A549 (cell line): ENCODE data around the gene CARD11. TPM values are rescaled to one million over a fixed set of nuclear protein-coding genes. Genes with fewer than 3 reads are reported as not detected.

Source experiments
- ATAC-seq, 2 experiments: fragments of 200-7000 bp in 1 of 2; fragments of >200 bp in 1 of 2; cut with Nextera tagmentation in 1 of 2; cut with Tn5 transposase in 1 of 2; 3 replicates each; pipeline versions ENCODE4 v1.8.0 to v1.9.1; 2018 to 2020; ENCODE audit warnings: mild to moderate bottlenecking in 1 of 2, moderate library complexity in 1 of 2
- CTCF ChIA-PET: fragments of 300-600 bp; sonication (Branson Sonifier 250); formaldehyde crosslinking; extraction: SDS; loops from one replicate; lab custom pipeline; 2021; ENCODE audit warnings: antibody characterized with exemption, inconsistent platforms; lab: Yijun Ruan, JAX
- POLR2A ChIA-PET: fragments of 350-600 bp; formaldehyde crosslinking; extraction: SDS; loops from one replicate; lab custom pipeline; 2021; ENCODE audit warnings: antibody characterized with exemption, inconsistent platforms; lab: Yijun Ruan, JAX
- DNase-seq, 2 experiments: peaks; one replicate each; pipeline versions ENCODE4 v3.0.0 to v3.0.0-alpha.2; 2011 to 2016; ENCODE audit warnings: low read depth in 1 of 2, low spot score in 1 of 2
- FAIRE-seq: peaks from 2 replicates; lab custom pipeline; 2011; peaks lifted over from hg19 to GRCh38; lab: Jason Lieb, UNC
- H3K27ac ChIP-seq, 2 experiments: fragments of >200 bp; sonication (Bioruptor Twin); formaldehyde crosslinking; 3 replicates each; pipeline ENCODE4 v1.5.1; 2016 to 2017
- H3K4me1 ChIP-seq: fragments of >200 bp; sonication (Bioruptor Twin); formaldehyde crosslinking; 3 replicates; pipeline ENCODE4 v1.6.1; 2016
- H3K4me2 ChIP-seq: fragments of >200 bp; sonication (Bioruptor Twin); formaldehyde crosslinking; 3 replicates; pipeline ENCODE4 v1.6.1; 2016
- H3K4me3 ChIP-seq: fragments of >200 bp; sonication (Bioruptor Twin); formaldehyde crosslinking; 3 replicates; pipeline ENCODE4 v1.5.1; 2016
- H3K9me3 ChIP-seq: fragments of >200 bp; sonication (Bioruptor Twin); formaldehyde crosslinking; 3 replicates; pipeline ENCODE4 v1.6.1; 2016
- EHF ChIP-seq: fragments of 250-450 bp; sonication (Bioruptor Pico); IDR thresholded peaks from 2 replicates; pipeline ENCODE4 v1.5.0; 2020; ENCODE audit warnings: mild to moderate bottlenecking
- ELK1 ChIP-seq: fragments of 150-350 bp; IDR thresholded peaks from 2 replicates; pipeline ENCODE4 v1.6.1; 2014; ENCODE audit warnings: low read depth, mild to moderate bottlenecking, low read length
- ESRRA ChIP-seq: fragments of 150-350 bp; IDR thresholded peaks from 2 replicates; pipeline ENCODE4 v1.6.1; 2014; ENCODE audit warnings: mild to moderate bottlenecking, low read length, borderline replicate concordance
- FOSB ChIP-seq: fragments of 250-450 bp; sonication (Bioruptor Pico); IDR thresholded peaks from 2 replicates; pipeline ENCODE4 v1.5.0; 2020; ENCODE audit warnings: mild to moderate bottlenecking, moderate library complexity
- FOXS1 ChIP-seq: fragments of 250-450 bp; sonication (Bioruptor Pico); IDR thresholded peaks from 2 replicates; pipeline ENCODE4 v1.5.0; 2020; ENCODE audit warnings: mild to moderate bottlenecking, moderate library complexity
- GATA3 ChIP-seq: IDR thresholded peaks from 2 replicates; pipeline ENCODE4 v1.6.1; 2012; ENCODE audit warnings: borderline replicate concordance
- MAFK ChIP-seq: fragments of 450-650 bp; IDR thresholded peaks from 2 replicates; pipeline ENCODE4 v1.6.1; 2014; ENCODE audit not compliant: partially characterized antibody
- MAX ChIP-seq: IDR thresholded peaks from 2 replicates; pipeline ENCODE4 v1.6.1; 2012
- PHF8 ChIP-seq: fragments of 200-600 bp; sonication (generic); IDR thresholded peaks from 2 replicates; pipeline ENCODE4 v1.6.1; 2016; ENCODE audit warnings: low read depth, mild to moderate bottlenecking, antibody characterized with exemption, moderate library complexity, borderline replicate concordance
- POLR2A ChIP-seq: IDR thresholded peaks from 2 replicates; pipeline ENCODE4 v1.6.1; 2012; ENCODE audit warnings: mild to moderate bottlenecking, low read length
- SMC3 ChIP-seq: fragments of >200 bp; sonication (Bioruptor Twin); formaldehyde crosslinking; IDR thresholded peaks from 3 replicates; pipeline ENCODE4 v1.6.1; 2018; ENCODE audit warnings: inconsistent platforms
- TFCP2L1 ChIP-seq: fragments of 250-450 bp; sonication (Bioruptor Pico); IDR thresholded peaks from 2 replicates; pipeline ENCODE4 v1.5.0; 2021; ENCODE audit warnings: mild to moderate bottlenecking
- TP53 ChIP-seq: fragments of 250-450 bp; sonication (Bioruptor Pico); IDR thresholded peaks from 2 replicates; pipeline ENCODE4 v1.5.0; 2021; ENCODE audit warnings: mild to moderate bottlenecking, moderate library complexity
- WGBS: methylation state at CpG from one replicate; pipeline ENCODE4 v1.1.6; 2017; ENCODE audit errors: missing lambda C conversion rate; 5-methylcytosine and 5-hydroxymethylcytosine counted together
- polyA plus RNA-seq, 4 experiments: library from polyadenylated mRNA; depleted of rRNA in 3 of 4; stranded (reverse); fragments of >200 nt; fragmentation: RNase III in 1 of 4; extraction: RNeasy Plus Mini Kit Qiagen cat#74134 plus additional on column Dnase treatment in 1 of 4; gene quantifications; 2 replicates in 3 of 4; 3 replicates in 1 of 4; pipeline ENCODE4 v1.2.3, GENCODE V29; 2011 to 2017
- TF ChIP-seq, protein P1 (sequence below): fragments of 250-450 bp; sonication (Bioruptor Pico); IDR thresholded peaks from 2 replicates; pipeline ENCODE4 v1.5.0; 2021; ENCODE audit warnings: mild to moderate bottlenecking, moderate library complexity, borderline replicate concordance
- TF ChIP-seq, protein P2 (sequence below): fragments of 200-600 bp; sonication (generic); IDR thresholded peaks from 2 replicates; pipeline ENCODE4 v1.6.1; 2016; ENCODE audit warnings: antibody characterized with exemption, mild to moderate bottlenecking, moderate library complexity
- TF ChIP-seq, protein P3 (sequence below): fragments of 250-450 bp; sonication (Bioruptor Pico); IDR thresholded peaks from 2 replicates; pipeline ENCODE4 v1.5.0; 2020; ENCODE audit warnings: low read depth, mild to moderate bottlenecking, moderate library complexity
- TF ChIP-seq, protein P4 (sequence below): fragments of 450-650 bp; IDR thresholded peaks from 2 replicates; pipeline ENCODE4 v1.6.1; 2014; ENCODE audit warnings: antibody characterized with exemption

The CARD11 gene
- polyA plus RNA-seq, 2 of the 4 experiments (the other 2 are of a cell fraction), result 0.48 to 1.1 TPM

DNA sequence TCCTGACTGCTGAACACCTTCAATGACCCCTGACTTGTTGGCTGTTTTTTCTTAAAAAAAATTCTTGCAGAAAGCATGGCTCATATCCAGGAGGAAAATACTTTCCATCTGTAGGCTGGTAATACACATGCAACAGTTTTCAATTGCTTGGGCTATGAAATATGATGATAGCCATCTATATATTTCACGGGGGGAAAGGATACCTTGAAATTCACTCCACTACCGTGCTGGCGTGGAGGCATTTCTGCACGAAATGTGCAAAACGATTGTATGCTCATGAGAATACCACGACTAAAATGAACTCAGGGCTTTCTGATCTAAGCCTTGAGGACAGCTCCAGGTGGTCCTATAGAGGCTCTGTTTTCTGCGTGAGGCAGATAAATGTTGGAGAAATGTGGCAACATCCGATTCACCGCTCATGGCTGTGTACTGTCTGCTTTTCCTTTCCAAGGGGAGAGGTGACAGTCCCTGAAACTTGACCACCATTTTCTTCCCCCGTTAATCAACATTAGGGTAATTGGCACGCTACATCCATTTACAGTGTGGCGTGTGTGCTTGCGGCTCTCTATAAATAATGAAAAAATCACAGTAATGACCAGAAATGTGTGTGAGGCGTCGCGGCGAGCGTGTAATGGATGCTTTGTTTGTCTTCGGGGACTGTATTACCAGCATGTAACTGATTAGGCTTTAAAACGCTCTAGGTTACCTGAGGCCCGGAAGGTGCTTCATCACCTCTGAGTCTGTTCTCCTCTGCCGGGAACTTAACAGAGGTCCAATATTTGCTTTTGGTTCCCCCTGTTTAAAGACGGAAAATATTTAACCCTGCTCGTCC, 12.8 kb upstream of the CARD11 start:
- H3K4me3 ChIP-seq, result no peak overlapping the region
- 67% methylated on average over 24 of the region's 24 CpGs for WGBS
- ATAC-seq (peak in 1 of 2 experiments; percentile 24; a peak in 1 of 6 replicates), DNase-seq (no peak), FAIRE-seq (no peak)
- H3K4me1 ChIP-seq, result no peaks in the 10 kb centered on the region
- H3K27ac ChIP-seq, result no peak overlapping the region
- no peak overlapping the region for H3K4me2 ChIP-seq
- CTCF ChIA-PET, result interaction anchor here (0.9 to 1.4 kb wide), 2 partner anchors 12 to 26 kb away, joined by 3 to 4 read pairs; no protein-coding TSS in a partner anchor
- H3K9me3 ChIP-seq, result peaks cover 4% of the 10 kb centered on the region; the same call in 1 of the 3 replicates
- no peak for TF ChIP-seq PHF8
- no peak for TF ChIP-seq EHF
- TF ChIP-seq MAX, result no peak
- TF ChIP-seq ELK1, result no peak
- TF ChIP-seq POLR2A, result no peak
- no peak for TF ChIP-seq ESRRA
- TF ChIP-seq, protein P1, sequence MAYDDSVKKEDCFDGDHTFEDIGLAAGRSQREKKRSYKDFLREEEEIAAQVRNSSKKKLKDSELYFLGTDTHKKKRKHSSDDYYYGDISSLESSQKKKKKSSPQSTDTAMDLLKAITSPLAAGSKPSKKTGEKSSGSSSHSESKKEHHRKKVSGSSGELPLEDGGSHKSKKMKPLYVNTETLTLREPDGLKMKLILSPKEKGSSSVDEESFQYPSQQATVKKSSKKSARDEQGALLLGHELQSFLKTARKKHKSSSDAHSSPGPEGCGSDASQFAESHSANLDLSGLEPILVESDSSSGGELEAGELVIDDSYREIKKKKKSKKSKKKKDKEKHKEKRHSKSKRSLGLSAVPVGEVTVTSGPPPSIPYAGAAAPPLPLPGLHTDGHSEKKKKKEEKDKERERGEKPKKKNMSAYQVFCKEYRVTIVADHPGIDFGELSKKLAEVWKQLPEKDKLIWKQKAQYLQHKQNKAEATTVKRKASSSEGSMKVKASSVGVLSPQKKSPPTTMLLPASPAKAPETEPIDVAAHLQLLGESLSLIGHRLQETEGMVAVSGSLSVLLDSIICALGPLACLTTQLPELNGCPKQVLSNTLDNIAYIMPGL (CRISPR knock-in tag), result no peak
- no peak for TF ChIP-seq FOSB
- TF ChIP-seq, protein P2, sequence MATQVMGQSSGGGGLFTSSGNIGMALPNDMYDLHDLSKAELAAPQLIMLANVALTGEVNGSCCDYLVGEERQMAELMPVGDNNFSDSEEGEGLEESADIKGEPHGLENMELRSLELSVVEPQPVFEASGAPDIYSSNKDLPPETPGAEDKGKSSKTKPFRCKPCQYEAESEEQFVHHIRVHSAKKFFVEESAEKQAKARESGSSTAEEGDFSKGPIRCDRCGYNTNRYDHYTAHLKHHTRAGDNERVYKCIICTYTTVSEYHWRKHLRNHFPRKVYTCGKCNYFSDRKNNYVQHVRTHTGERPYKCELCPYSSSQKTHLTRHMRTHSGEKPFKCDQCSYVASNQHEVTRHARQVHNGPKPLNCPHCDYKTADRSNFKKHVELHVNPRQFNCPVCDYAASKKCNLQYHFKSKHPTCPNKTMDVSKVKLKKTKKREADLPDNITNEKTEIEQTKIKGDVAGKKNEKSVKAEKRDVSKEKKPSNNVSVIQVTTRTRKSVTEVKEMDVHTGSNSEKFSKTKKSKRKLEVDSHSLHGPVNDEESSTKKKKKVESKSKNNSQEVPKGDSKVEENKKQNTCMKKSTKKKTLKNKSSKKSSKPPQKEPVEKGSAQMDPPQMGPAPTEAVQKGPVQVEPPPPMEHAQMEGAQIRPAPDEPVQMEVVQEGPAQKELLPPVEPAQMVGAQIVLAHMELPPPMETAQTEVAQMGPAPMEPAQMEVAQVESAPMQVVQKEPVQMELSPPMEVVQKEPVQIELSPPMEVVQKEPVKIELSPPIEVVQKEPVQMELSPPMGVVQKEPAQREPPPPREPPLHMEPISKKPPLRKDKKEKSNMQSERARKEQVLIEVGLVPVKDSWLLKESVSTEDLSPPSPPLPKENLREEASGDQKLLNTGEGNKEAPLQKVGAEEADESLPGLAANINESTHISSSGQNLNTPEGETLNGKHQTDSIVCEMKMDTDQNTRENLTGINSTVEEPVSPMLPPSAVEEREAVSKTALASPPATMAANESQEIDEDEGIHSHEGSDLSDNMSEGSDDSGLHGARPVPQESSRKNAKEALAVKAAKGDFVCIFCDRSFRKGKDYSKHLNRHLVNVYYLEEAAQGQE, result no peak
- no peak for TF ChIP-seq MAFK
- no peak for TF ChIP-seq FOXS1 (CRISPR knock-in tag)
- TF ChIP-seq, all 56 proteins: peak for 0
- POLR2A ChIA-PET, result no interaction called here

DNA sequence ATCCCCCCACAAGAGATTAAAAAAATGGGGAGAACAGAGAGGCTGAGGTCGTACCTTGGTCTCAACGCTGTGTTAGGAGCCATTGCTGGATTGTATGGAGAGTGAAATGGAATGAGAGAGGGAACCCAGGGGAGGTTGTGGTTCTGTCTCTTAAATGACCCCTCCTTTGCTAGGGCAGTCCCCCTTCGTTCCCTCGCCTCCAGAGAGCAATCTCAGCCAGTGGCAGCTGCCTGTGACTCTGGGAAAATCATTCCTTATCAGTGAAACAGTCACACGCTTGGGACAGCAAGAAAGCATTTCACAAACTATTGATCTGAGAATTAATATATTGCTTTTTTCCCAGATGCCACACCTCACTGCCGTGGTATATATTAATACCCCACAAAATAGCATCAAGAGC, 12.0 kb upstream of the CARD11 start:
- 33% methylated on average over 6 of the region's 6 CpGs for WGBS
- ChIA-PET CTCF (interaction anchor here (0.9 to 1.4 kb wide), 4 partner anchors 13 to 384 kb away, joined by 3 to 4 read pairs (median 4); no protein-coding TSS in a partner anchor), POLR2A (no interaction called here)
- Histone ChIP-seq H3K9me3 (peaks cover 4% of the 10 kb centered on the region; the same call in 1 of the 3 replicates), H3K27ac (no peak overlapping the region), H3K4me2 (no peak overlapping the region)
- DNase-seq (no peak), FAIRE-seq (no peak), ATAC-seq (no peak)
- TF ChIP-seq ELK1 (no peak), GATA3 (no peak), MAX (no peak), TFCP2L1 (no peak), TP53 (CRISPR knock-in tag) (no peak), SMC3 (no peak), MAFK (no peak)
- TF ChIP-seq, protein P3, sequence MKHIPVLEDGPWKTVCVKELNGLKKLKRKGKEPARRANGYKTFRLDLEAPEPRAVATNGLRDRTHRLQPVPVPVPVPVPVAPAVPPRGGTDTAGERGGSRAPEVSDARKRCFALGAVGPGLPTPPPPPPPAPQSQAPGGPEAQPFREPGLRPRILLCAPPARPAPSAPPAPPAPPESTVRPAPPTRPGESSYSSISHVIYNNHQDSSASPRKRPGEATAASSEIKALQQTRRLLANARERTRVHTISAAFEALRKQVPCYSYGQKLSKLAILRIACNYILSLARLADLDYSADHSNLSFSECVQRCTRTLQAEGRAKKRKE (CRISPR knock-in tag), result no peak
- TF ChIP-seq, protein P4, sequence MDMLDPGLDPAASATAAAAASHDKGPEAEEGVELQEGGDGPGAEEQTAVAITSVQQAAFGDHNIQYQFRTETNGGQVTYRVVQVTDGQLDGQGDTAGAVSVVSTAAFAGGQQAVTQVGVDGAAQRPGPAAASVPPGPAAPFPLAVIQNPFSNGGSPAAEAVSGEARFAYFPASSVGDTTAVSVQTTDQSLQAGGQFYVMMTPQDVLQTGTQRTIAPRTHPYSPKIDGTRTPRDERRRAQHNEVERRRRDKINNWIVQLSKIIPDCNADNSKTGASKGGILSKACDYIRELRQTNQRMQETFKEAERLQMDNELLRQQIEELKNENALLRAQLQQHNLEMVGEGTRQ, result no peak
- TF ChIP-seq, all 56 proteins: peak for 0
- H3K4me3 ChIP-seq, result no peak overlapping the region
- H3K4me1 ChIP-seq, result no peaks in the 10 kb centered on the region
